Right lobe of liver (tissue), 4 donors: ENCODE results near the gene LDLRAD4.

Experiments used
- POLR2A ChIP-seq: fragments of 450-650 bp; IDR thresholded peaks from one replicate; pipeline ENCODE4 v1.6.1; 2017; ENCODE audit warnings: antibody characterized with exemption, mild to moderate bottlenecking
- TF ChIP-seq, protein P1 (sequence below), 4 donors: fragments of 200-600 bp in 3 of 4; fragments of 450-650 bp in 1 of 4; IDR thresholded peaks; one replicate each; pipeline versions ENCODE4 v1.5.1 to v1.8.0; 2016 to 2022; ENCODE audit warnings: antibody characterized with exemption in 4 of 4, mild to moderate bottlenecking in 2 of 4
- donor health status: DM: no; HTN: no; CAD: no.
- donor health status: DM: no; HTN: no; CAD: no.
- donor health status: DM: no; HTN: yes; CAD: no.

GRCh38 chr18:13291299-13291698 lies 72.7 kb downstream of the LDLRAD4 start:
- TF ChIP-seq, protein P1, sequence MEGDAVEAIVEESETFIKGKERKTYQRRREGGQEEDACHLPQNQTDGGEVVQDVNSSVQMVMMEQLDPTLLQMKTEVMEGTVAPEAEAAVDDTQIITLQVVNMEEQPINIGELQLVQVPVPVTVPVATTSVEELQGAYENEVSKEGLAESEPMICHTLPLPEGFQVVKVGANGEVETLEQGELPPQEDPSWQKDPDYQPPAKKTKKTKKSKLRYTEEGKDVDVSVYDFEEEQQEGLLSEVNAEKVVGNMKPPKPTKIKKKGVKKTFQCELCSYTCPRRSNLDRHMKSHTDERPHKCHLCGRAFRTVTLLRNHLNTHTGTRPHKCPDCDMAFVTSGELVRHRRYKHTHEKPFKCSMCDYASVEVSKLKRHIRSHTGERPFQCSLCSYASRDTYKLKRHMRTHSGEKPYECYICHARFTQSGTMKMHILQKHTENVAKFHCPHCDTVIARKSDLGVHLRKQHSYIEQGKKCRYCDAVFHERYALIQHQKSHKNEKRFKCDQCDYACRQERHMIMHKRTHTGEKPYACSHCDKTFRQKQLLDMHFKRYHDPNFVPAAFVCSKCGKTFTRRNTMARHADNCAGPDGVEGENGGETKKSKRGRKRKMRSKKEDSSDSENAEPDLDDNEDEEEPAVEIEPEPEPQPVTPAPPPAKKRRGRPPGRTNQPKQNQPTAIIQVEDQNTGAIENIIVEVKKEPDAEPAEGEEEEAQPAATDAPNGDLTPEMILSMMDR (IDR thresholded peaks at IDR 0.05): no peak
- no peak for TF ChIP-seq POLR2A
